Ovary (tissue), 9 donors: ENCODE results near the gene JPH3. TPM values are rescaled to one million over a fixed set of nuclear protein-coding genes. Genes with fewer than 3 reads are reported as not detected.

Experiments used
- DNase-seq, 5 donors: peaks; one replicate each; pipeline ENCODE4 v3.0.0-alpha.2; 2019 to 2020
- H3K27ac ChIP-seq, 2 donors: fragments of 200-600 bp; one replicate each; pipeline versions ENCODE4 v1.5.1 to v1.8.0; 2019 to 2022
- H3K27me3 ChIP-seq: fragments of 200-600 bp; one replicate; pipeline ENCODE4 v1.8.0; 2022
- H3K36me3 ChIP-seq: fragments of 200-600 bp; sonication (generic); one replicate; pipeline ENCODE4 v1.5.1; 2019
- H3K4me1 ChIP-seq: one replicate; pipeline ENCODE4 v1.8.1; 2013; ENCODE audit warnings: mild to moderate bottlenecking, moderate library complexity; ENCODE audit not compliant: insufficient read depth
- H3K4me3 ChIP-seq: fragments of 200-600 bp; sonication (generic); one replicate; pipeline ENCODE4 v1.5.1; 2017
- H3K9me3 ChIP-seq, 2 donors: fragments of 200-600 bp in 1 of 2; sonication (generic) in 1 of 2; one replicate each; pipeline versions ENCODE4 v1.5.1 to v1.8.1; 2013 to 2019; ENCODE audit warnings: mild to moderate bottlenecking in 1 of 2, moderate library complexity in 1 of 2
- EP300 ChIP-seq: sonication (generic); formaldehyde crosslinking; IDR thresholded peaks from one replicate; pipeline ENCODE4 v1.6.1; 2017; ENCODE audit warnings: antibody characterized with exemption
- POLR2A ChIP-seq: fragments of 450-650 bp; IDR thresholded peaks from one replicate; pipeline ENCODE4 v1.6.1; 2017; ENCODE audit warnings: antibody characterized with exemption, mild to moderate bottlenecking, moderate library complexity
- WGBS, 3 donors: extraction: QIAGEN DNeasy Blood & Tissue Kit in 1 of 3; methylation state at CpG; one replicate each; pipeline versions ENCODE4 v1.1.5 to v1.1.7; 2013 to 2017; 5-methylcytosine and 5-hydroxymethylcytosine counted together
- intact Hi-C, 4 donors: fragments of 100-400 bp; cut with DNase I; formaldehyde crosslinking; loops; one replicate each; pipeline versions ENCODE4 v1.11.0 to v1.15.1; 2022 to 2023
- polyA plus RNA-seq, 2 donors: library from polyadenylated mRNA; stranded (reverse); fragments of 200-250 nt in 1 of 2; fragments of 350-450 nt in 1 of 2; fragmentation: Illumina TruSeq in 1 of 2; extraction: RNeasy Lipid Tissue Mini Kit (QIAGEN cat#74804) in 1 of 2; gene quantifications; one replicate each; pipeline ENCODE4 v1.2.3, GENCODE V29; 2013 to 2014
- total RNA-seq, 7 donors: library from RNA; depleted of rRNA in 2 of 7; stranded (reverse); fragments of >200 nt in 2 of 7; fragmentation: NEBNext Ultra II Directional in 3 of 7; extraction: Animal tissue kit (Norgen Biotek cat#: 25700) in 3 of 7; gene quantifications; one replicate each; pipeline versions ENCODE4 v1.1.0 to v1.2.4, GENCODE V29; 2016 to 2023
- TF ChIP-seq, protein P1 (sequence below), 3 donors: fragments of 450-650 bp in 2 of 3; fragments of 200-600 bp in 1 of 3; IDR thresholded peaks; one replicate each; pipeline versions ENCODE4 v1.5.1 to v1.8.0; 2016 to 2022; ENCODE audit warnings: antibody characterized with exemption in 3 of 3, mild to moderate bottlenecking in 1 of 3
- donor health status: DM: no; HTN: no; CAD: no; lungs with moderate emphysema.
- donor health status: DM: no; HTN: no; CAD: no.
- donor health status: Bipolar disorder and iron deficiency.
- donor health status: DM: yes; HTN: yes; CAD: no.
- donor health status: DM: no; HTN: no; CAD: no.
- donor health status: DM: yes; HTN: yes; CAD: no.

JPH3 gene
- total and polyA plus RNA-seq, 9 donors = 0.11 to 0.62 (median 0.30) TPM; not detected in 3

DNA sequence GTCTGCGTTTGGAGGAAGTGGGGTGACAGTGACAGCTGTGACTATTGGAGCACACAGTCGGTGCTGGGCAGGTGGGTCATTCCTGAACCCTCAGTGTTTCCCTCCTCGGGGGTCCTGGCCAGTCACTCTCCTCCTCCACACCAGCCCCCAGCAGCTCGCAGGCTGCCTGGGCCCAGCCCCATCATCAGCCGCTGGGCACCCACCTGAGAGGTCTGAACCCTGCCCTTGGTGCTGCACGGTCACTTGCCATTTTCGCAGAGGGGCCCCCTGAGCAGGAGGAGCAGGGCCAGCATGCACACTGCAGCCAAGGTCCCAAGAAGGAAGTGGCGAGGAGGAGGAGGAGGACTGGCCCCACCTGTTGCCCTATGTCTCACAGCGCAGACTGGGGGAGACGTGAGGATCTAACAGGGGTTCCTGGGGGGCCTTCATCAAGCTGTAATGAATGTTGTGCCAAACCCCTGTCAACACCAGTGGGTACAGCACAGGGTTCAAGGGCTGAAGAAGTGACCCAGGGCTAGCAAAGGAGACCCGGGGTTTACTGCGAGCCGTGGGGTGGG is 23.0 kb downstream of the JPH3 start:
- H3K27ac ChIP-seq = no peak overlapping the region
- no peaks in the 10 kb centered on the region for H3K36me3 ChIP-seq
- no peak overlapping the region for H3K4me3 ChIP-seq
- intact Hi-C loops = no loop called here
- no peak for DNase-seq
- H3K9me3 ChIP-seq = no peaks in the 10 kb centered on the region
- WGBS, 3 donors = 54 to 63% (median 56%) methylated on average over 13 of the region's 13 CpGs
- H3K4me1 ChIP-seq = no peaks in the 10 kb centered on the region
- no peaks in the 10 kb centered on the region for H3K27me3 ChIP-seq
- TF ChIP-seq, protein P1, sequence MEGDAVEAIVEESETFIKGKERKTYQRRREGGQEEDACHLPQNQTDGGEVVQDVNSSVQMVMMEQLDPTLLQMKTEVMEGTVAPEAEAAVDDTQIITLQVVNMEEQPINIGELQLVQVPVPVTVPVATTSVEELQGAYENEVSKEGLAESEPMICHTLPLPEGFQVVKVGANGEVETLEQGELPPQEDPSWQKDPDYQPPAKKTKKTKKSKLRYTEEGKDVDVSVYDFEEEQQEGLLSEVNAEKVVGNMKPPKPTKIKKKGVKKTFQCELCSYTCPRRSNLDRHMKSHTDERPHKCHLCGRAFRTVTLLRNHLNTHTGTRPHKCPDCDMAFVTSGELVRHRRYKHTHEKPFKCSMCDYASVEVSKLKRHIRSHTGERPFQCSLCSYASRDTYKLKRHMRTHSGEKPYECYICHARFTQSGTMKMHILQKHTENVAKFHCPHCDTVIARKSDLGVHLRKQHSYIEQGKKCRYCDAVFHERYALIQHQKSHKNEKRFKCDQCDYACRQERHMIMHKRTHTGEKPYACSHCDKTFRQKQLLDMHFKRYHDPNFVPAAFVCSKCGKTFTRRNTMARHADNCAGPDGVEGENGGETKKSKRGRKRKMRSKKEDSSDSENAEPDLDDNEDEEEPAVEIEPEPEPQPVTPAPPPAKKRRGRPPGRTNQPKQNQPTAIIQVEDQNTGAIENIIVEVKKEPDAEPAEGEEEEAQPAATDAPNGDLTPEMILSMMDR (IDR thresholded peaks at IDR 0.05) = no peak
- TF ChIP-seq POLR2A (no peak), EP300 (no peak)

DNA sequence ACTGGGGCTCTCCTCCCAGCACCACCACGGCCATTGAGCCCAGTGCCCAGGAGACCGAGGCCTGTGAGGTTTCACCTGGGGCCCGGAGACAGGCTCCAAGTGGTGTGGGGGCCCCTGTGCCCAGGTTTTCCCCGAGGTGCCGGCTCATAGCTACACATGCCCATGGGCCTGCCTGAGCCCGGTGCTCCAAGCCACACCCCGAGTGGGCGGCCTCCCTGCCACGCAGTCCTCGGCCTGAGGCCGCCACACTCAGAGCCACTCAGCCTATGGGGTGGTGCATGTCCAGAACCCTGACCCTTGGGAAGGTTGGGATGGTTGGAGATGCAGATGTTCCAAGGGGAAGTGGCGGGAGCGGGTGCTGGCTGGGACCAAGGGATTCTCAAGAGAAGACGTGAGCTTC is 24.1 kb downstream of the JPH3 start:
- Histone ChIP-seq H3K4me1 (no peaks in the 10 kb centered on the region), H3K36me3 (no peaks in the 10 kb centered on the region), H3K9me3 (peaks cover 0 to 2% of the 10 kb centered on the region in 2 donors), H3K27ac (no peak overlapping the region), H3K4me3 (no peak overlapping the region), H3K27me3 (no peaks in the 10 kb centered on the region)
- 77 to 84% (median 78%) methylated on average over 12 to 14 of the region's 14 CpGs for WGBS, 3 donors
- TF ChIP-seq POLR2A (no peak), EP300 (no peak)
- TF ChIP-seq, protein P1 (IDR thresholded peaks at IDR 0.05) = no peak
- intact Hi-C loops = no loop called here
- no peak for DNase-seq

DNA sequence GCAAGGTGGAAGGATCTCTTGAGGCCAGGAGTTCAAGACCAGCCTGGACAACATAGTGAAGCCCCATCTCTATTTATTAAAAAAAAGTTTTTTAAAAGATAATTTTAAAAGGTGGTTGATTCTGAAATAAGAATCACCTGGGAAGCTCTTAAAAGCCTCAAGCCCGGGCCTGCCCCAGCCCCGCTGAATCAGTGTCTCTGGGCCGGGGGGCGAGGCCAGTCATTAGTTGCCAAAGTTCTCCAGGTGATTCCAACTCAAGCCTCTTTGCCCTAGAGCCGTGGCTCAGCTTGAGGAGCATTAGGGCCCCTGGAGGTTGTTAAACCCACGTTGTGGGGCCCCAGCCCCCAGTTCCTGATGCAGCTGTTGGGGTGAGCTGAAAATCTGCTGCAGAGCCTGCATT is 24.6 kb downstream of the JPH3 start:
- H3K9me3 ChIP-seq = peaks cover 0 to 3% of the 10 kb centered on the region in 2 donors
- no peaks in the 10 kb centered on the region for H3K4me1 ChIP-seq
- H3K36me3 ChIP-seq = no peaks in the 10 kb centered on the region
- no peak overlapping the region for H3K27ac ChIP-seq
- no peak for TF ChIP-seq EP300
- TF ChIP-seq, protein P1 (IDR thresholded peaks at IDR 0.05) = no peak
- TF ChIP-seq POLR2A = no peak
- no peak overlapping the region for H3K4me3 ChIP-seq
- no peaks in the 10 kb centered on the region for H3K27me3 ChIP-seq
- no peak for DNase-seq
- WGBS, 3 donors = 65 to 73% (median 72%) methylated on average over 6 of the region's 6 CpGs
- intact Hi-C loops = no loop called here

DNA sequence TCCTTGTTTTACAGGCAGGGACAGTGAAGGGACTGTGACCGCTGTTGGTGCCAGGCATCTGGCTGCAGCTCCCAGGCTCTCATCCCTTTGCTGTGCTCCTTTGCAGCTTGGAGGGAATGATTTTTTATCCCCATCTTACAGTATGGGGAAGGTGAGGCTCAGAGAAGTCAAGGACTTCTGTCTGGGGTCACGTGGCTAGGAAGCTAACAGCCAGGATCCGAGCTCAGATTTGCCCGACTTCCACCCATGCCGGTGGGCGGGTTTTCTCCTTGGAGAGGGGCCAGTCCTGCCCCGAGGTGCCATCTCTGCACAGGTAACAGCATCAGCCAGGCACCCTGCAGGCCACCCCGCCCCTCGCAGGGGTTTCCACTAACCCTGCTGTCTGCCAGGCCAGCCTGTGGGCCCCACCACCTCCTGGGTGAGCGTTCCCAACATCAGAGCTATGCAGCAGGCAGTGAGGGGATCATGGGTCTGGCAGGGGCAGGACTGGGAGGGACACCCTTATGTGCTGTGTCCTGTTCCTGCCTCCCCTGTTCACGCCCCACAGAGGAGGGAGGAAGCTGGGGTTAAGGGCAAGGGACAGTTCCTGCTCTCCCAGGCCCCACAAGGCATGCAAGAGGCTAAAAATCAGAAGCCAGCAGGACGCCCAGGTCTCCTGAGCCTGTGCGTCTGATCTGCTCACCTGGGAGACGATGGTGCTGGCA is 25.4 kb downstream of the JPH3 start:
- intact Hi-C loops = no loop called here
- Histone ChIP-seq H3K27ac (no peak overlapping the region), H3K27me3 (no peaks in the 10 kb centered on the region), H3K4me1 (no peaks in the 10 kb centered on the region), H3K9me3 (peaks cover 0 to 3% of the 10 kb centered on the region in 2 donors), H3K36me3 (no peaks in the 10 kb centered on the region), H3K4me3 (no peak overlapping the region)
- DNase-seq = no peak
- TF ChIP-seq, protein P1 (IDR thresholded peaks at IDR 0.05) = no peak
- TF ChIP-seq EP300 (no peak), POLR2A (no peak)
- 56 to 71% (median 66%) methylated on average over 13 to 14 of the region's 14 CpGs for WGBS, 3 donors
